ENCODE results near the gene LGI2.
"Not testable (repeated sequence)": the region's sequence is repeated elsewhere in the genome, so short reads cannot be mapped to it uniquely, and the experiment has no call there.

The LGI2 gene

GRCh38 chr4:25030277-25031076, at the start of gene LGI2:
TSS of gene LGI2 (minus strand) at chr4:25030946. CDS start at chr4:25030693, 253 bp downstream.
- DNase-seq (ENCODE audit: low spot score): no peak

GRCh38 chr4:25078523-25078922, 47.8 kb upstream of the LGI2 start:
- DNase-seq (ENCODE audit: low spot score): no peak

GRCh38 chr4:25076625-25077398, 46.1 kb upstream of the LGI2 start:
- no peak for DNase-seq (ENCODE audit: low spot score)

GRCh38 chr4:25075851-25076250, 45.1 kb upstream of the LGI2 start:
- DNase-seq (ENCODE audit: low spot score): no peak

- no peak for DNase-seq (ENCODE audit: low spot score)
These were observed 44.4 kb upstream of the LGI2 start for GRCh38 chr4:25075129-25075528.

GRCh38 chr4:25070545-25070944, 39.8 kb upstream of the LGI2 start:
- DNase-seq (ENCODE audit: low spot score): no peak

GRCh38 chr4:25069014-25069413, 38.3 kb upstream of the LGI2 start:
- DNase-seq (ENCODE audit: low spot score): no peak

GRCh38 chr4:25068386-25068785, 37.6 kb upstream of the LGI2 start:
- no peak for DNase-seq (ENCODE audit: low spot score)

GRCh38 chr4:25065932-25066590, 35.3 kb upstream of the LGI2 start:
- no peak for DNase-seq (ENCODE audit: low spot score)

- DNase-seq (ENCODE audit: low spot score): no peak
These were observed 34.7 kb upstream of the LGI2 start for GRCh38 chr4:25065431-25065858.

- not testable (repeated sequence) for DNase-seq (ENCODE audit: low spot score)
These were observed 33.7 kb upstream of the LGI2 start for GRCh38 chr4:25064447-25064846.

- DNase-seq (ENCODE audit: low spot score): no peak
These were observed 32.4 kb upstream of the LGI2 start for GRCh38 chr4:25063116-25063515.

- no peak for DNase-seq (ENCODE audit: low spot score)
These were observed 31.4 kb upstream of the LGI2 start for GRCh38 chr4:25062098-25062497.

- DNase-seq (ENCODE audit: low spot score): no peak
These were observed 30.9 kb upstream of the LGI2 start for GRCh38 chr4:25061602-25062001.

- DNase-seq (ENCODE audit: low spot score): no peak
These were observed 30.2 kb upstream of the LGI2 start for GRCh38 chr4:25060963-25061340.

GRCh38 chr4:25060241-25060962, 29.7 kb upstream of the LGI2 start:
- DNase-seq (ENCODE audit: low spot score): no peak

GRCh38 chr4:25059791-25060190, 29.0 kb upstream of the LGI2 start:
- no peak for DNase-seq (ENCODE audit: low spot score)

- DNase-seq (ENCODE audit: low spot score): no peak
These were observed 28.1 kb upstream of the LGI2 start for GRCh38 chr4:25058796-25059195.

- no peak for DNase-seq (ENCODE audit: low spot score)
These were observed 26.6 kb upstream of the LGI2 start for GRCh38 chr4:25057299-25057698.

GRCh38 chr4:25052037-25052436, 21.3 kb upstream of the LGI2 start:
- DNase-seq (ENCODE audit: low spot score): not testable (repeated sequence)

- no peak for DNase-seq (ENCODE audit: low spot score)
These were observed 20.8 kb upstream of the LGI2 start for GRCh38 chr4:25051534-25051933.
